Measurements from ENCODE around the gene PPP1R1A. TPM values are rescaled to one million over a fixed set of nuclear protein-coding genes. Genes with fewer than 3 reads are reported as not detected.

PPP1R1A gene, protein sequence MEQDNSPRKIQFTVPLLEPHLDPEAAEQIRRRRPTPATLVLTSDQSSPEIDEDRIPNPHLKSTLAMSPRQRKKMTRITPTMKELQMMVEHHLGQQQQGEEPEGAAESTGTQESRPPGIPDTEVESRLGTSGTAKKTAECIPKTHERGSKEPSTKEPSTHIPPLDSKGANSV
- not detected in 2 replicates for total RNA-seq

GRCh38 chr12:54588110-54588889, at the start of gene PPP1R1A:
Gene PPP1R1A (minus strand): TSS chr12:54588659. CDS start chr12:54588488, 171 bp downstream.

DNA sequence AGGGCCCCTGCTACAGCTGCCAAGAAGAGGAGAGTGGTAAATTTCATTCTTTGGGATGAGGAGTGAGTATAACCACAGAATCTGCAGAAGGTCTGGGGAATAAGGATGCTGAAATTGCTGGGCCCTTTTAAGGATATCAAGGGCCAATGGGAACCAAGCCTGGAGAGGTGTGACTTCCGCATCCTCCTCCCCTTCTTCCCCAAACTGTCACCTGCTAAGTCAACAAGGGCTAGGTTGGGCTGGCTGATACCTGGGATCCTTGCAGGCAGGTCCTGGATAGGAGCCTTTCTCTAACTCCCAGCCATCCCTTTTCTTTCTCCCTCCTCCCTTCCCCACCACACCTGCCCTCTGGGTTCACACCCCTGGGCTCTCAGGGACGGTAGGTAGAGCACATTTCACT, 46.3 kb upstream of the PPP1R1A start, which contains the start of gene LACRT:
Gene LACRT (minus strand): TSS at position 101 of the 400 bp plus-strand sequence. CDS start 54 bp downstream, at position 47.

Other genes with a start within 250 kb of the PPP1R1A start
- gene GPR84, start 224.2 kb downstream of the PPP1R1A start, total RNA-seq = not detected in 2 replicates
- gene ZNF385A, start 203.9 kb downstream of the PPP1R1A start, total RNA-seq = 1.1 and 1.3 TPM in 2 replicates
- 298 and 790 TPM in 2 replicates for gene ITGA5, start 169.4 kb downstream of the PPP1R1A start, total RNA-seq
- gene GTSF1, start 115.1 kb downstream of the PPP1R1A start, total RNA-seq = 8.1 and 13.5 TPM in 2 replicates
- 0.14 TPM in 1 of 2 replicates, not detected in the other for gene NCKAP1L, start 90.9 kb downstream of the PPP1R1A start, total RNA-seq
- not detected in 2 replicates for gene PDE1B, start 39.1 kb downstream of the PPP1R1A start, total RNA-seq
- gene LACRT, start 46.2 kb upstream of the PPP1R1A start, total RNA-seq = not detected in 2 replicates
- not detected in 2 replicates for gene DCD, start 59.7 kb upstream of the PPP1R1A start, total RNA-seq